WTC11 (cell line): ENCODE data around the gene LDAH. TPM values are rescaled to one million over a fixed set of nuclear protein-coding genes. Genes with fewer than 3 reads are reported as not detected.

Experiments used
- ATAC-seq: fragments of 200-7000 bp; cut with Tn5 transposase; 2 replicates; pipeline ENCODE4 v1.10.0; 2021; ENCODE audit warnings: mild to moderate bottlenecking, moderate library complexity
- CTCF ChIA-PET: fragments of 300-600 bp; sonication (Branson Sonifier 250); formaldehyde crosslinking; loops from one replicate; lab custom pipeline; 2021; ENCODE audit warnings: antibody characterized with exemption; lab: Charles Lee
- POLR2A ChIA-PET: fragments of 350-600 bp; sonication (Branson Sonifier 250); formaldehyde crosslinking; loops from one replicate; lab custom pipeline; 2021; ENCODE audit warnings: antibody characterized with exemption; lab: Charles Lee
- DNase-seq: peaks from one replicate; pipeline ENCODE4 v3.0.0; 2021; ENCODE audit warnings: low spot score
- H3K27ac Mint-ChIP-seq: 2 replicates; pipeline ENCODE4 v1.8.0; 2021; ENCODE audit warnings: mixed read lengths
- H3K27me3 Mint-ChIP-seq: 2 replicates; pipeline ENCODE4 v1.8.0; 2021; ENCODE audit warnings: low read depth, mild to moderate bottlenecking, moderate library complexity, mixed read lengths
- H3K36me3 Mint-ChIP-seq: 2 replicates; pipeline ENCODE4 v1.8.0; 2021; ENCODE audit warnings: mixed read lengths
- H3K4me1 Mint-ChIP-seq: 2 replicates; pipeline ENCODE4 v1.8.0; 2022; ENCODE audit warnings: mixed read lengths
- H3K4me3 Mint-ChIP-seq: 2 replicates; pipeline ENCODE4 v1.8.0; 2021; ENCODE audit warnings: mild to moderate bottlenecking, moderate library complexity, mixed read lengths
- H3K9me3 Mint-ChIP-seq: 2 replicates; pipeline ENCODE4 v1.8.0; 2021; ENCODE audit warnings: mixed read lengths
- ARID4B ChIP-seq: sonication (generic); formaldehyde crosslinking; IDR thresholded peaks from 2 replicates; pipeline ENCODE4 v1.8.0; 2023; ENCODE audit warnings: missing genetic modification reagents, mild to moderate bottlenecking, borderline replicate concordance
- CDX4 ChIP-seq: fragments of 250-450 bp; sonication (Bioruptor Pico); IDR thresholded peaks from 2 replicates; pipeline ENCODE4 v1.9.0; 2021; ENCODE audit warnings: moderate library complexity, mild to moderate bottlenecking, inconsistent platforms, borderline replicate concordance
- CREM ChIP-seq: sonication (generic); formaldehyde crosslinking; IDR thresholded peaks from 2 replicates; pipeline ENCODE4 v1.8.1; 2022; ENCODE audit warnings: mild to moderate bottlenecking, missing genetic modification reagents, moderate library complexity
- E2F1 ChIP-seq: sonication (generic); formaldehyde crosslinking; IDR thresholded peaks from 2 replicates; pipeline ENCODE4 v1.8.0; 2022; ENCODE audit warnings: mild to moderate bottlenecking, missing genetic modification reagents
- FOXK1 ChIP-seq: sonication (generic); formaldehyde crosslinking; IDR thresholded peaks from 2 replicates; pipeline ENCODE4 v1.8.0; 2022; ENCODE audit warnings: mild to moderate bottlenecking, moderate library complexity, missing genetic modification reagents
- IRF1 ChIP-seq: sonication (generic); formaldehyde crosslinking; IDR thresholded peaks from 2 replicates; pipeline ENCODE4 v1.8.0; 2023; ENCODE audit warnings: missing genetic modification reagents
- JAZF1 ChIP-seq: fragments of 250-450 bp; sonication (Bioruptor Pico); IDR thresholded peaks from 2 replicates; pipeline ENCODE4 v1.9.0; 2021; ENCODE audit warnings: moderate library complexity, mild to moderate bottlenecking, inconsistent platforms
- JUN ChIP-seq: sonication (generic); formaldehyde crosslinking; IDR thresholded peaks from 2 replicates; pipeline ENCODE4 v1.8.0; 2023; ENCODE audit warnings: mild to moderate bottlenecking, missing genetic modification reagents
- MYBL2 ChIP-seq: sonication (generic); formaldehyde crosslinking; IDR thresholded peaks from 2 replicates; pipeline ENCODE4 v1.8.1; 2023; ENCODE audit warnings: mild to moderate bottlenecking, moderate library complexity, missing genetic modification reagents
- NFATC4 ChIP-seq: fragments of 250-450 bp; sonication (Bioruptor Pico); IDR thresholded peaks from 2 replicates; pipeline ENCODE4 v1.9.0; 2021; ENCODE audit warnings: mild to moderate bottlenecking
- RELA ChIP-seq: sonication (generic); formaldehyde crosslinking; IDR thresholded peaks from 2 replicates; pipeline ENCODE4 v1.8.1; 2022; ENCODE audit warnings: missing genetic modification reagents, mild to moderate bottlenecking, borderline replicate concordance
- SMAD4 ChIP-seq: sonication (generic); formaldehyde crosslinking; IDR thresholded peaks from 2 replicates; pipeline ENCODE4 v1.8.0; 2022; ENCODE audit warnings: mild to moderate bottlenecking, missing genetic modification reagents
- TEAD1 ChIP-seq: sonication (generic); formaldehyde crosslinking; IDR thresholded peaks from 2 replicates; pipeline ENCODE4 v1.8.0; 2022; ENCODE audit warnings: mild to moderate bottlenecking, missing genetic modification reagents
- TP53 ChIP-seq: sonication (generic); formaldehyde crosslinking; IDR thresholded peaks from 2 replicates; pipeline ENCODE4 v1.8.1; 2023; ENCODE audit warnings: mild to moderate bottlenecking, missing genetic modification reagents
- ZNF138 ChIP-seq: sonication (generic); formaldehyde crosslinking; conservative IDR thresholded peaks from 2 replicates; pipeline ENCODE4 v1.8.1; 2022; ENCODE audit warnings: mild to moderate bottlenecking, moderate library complexity, missing genetic modification reagents
- ZNF416 ChIP-seq: fragments of 250-450 bp; sonication (Bioruptor Pico); IDR thresholded peaks from 2 replicates; pipeline ENCODE4 v1.9.0; 2021; ENCODE audit warnings: mild to moderate bottlenecking, inconsistent platforms
- ZNF512 ChIP-seq: sonication (generic); formaldehyde crosslinking; IDR thresholded peaks from 2 replicates; pipeline ENCODE4 v1.8.1; 2022; ENCODE audit warnings: missing genetic modification reagents, borderline replicate concordance
- total RNA-seq: library from RNA; stranded (reverse); gene quantifications from 3 replicates; pipeline ENCODE4 v1.2.3, GENCODE V29; 2021
- TF ChIP-seq, protein P1 (sequence below): sonication (generic); formaldehyde crosslinking; IDR thresholded peaks from 2 replicates; pipeline ENCODE4 v1.8.1; 2023; ENCODE audit warnings: mild to moderate bottlenecking, moderate library complexity, missing genetic modification reagents
- TF ChIP-seq, protein P2 (sequence below): sonication (generic); formaldehyde crosslinking; IDR thresholded peaks from 2 replicates; pipeline ENCODE4 v1.8.0; 2023; ENCODE audit warnings: mild to moderate bottlenecking, missing genetic modification reagents

The LDAH gene
- total RNA-seq, 1 experiment from 2014 or later, result 20.5 TPM

GRCh38 chr2:20855456-20855855 lies 32.6 kb upstream of the LDAH start:
- POLR2A ChIA-PET, result no interaction called here
- TF ChIP-seq SMAD4 (CRISPR knock-in tag) (no peak), TEAD1 (no peak), MYBL2 (CRISPR knock-in tag) (no peak), FOXK1 (CRISPR knock-in tag) (no peak), CDX4 (CRISPR knock-in tag) (no peak), JAZF1 (no peak), IRF1 (CRISPR knock-in tag) (no peak), TP53 (no peak), ZNF512 (CRISPR knock-in tag) (no peak), RELA (CRISPR knock-in tag) (no peak), NFATC4 (CRISPR knock-in tag) (no peak), E2F1 (CRISPR knock-in tag) (no peak), ZNF138 (CRISPR knock-in tag) (no peak), CREM (no peak), ARID4B (CRISPR knock-in tag) (no peak), ZNF416 (CRISPR knock-in tag) (no peak), JUN (CRISPR knock-in tag) (no peak)
- TF ChIP-seq, protein P1, sequence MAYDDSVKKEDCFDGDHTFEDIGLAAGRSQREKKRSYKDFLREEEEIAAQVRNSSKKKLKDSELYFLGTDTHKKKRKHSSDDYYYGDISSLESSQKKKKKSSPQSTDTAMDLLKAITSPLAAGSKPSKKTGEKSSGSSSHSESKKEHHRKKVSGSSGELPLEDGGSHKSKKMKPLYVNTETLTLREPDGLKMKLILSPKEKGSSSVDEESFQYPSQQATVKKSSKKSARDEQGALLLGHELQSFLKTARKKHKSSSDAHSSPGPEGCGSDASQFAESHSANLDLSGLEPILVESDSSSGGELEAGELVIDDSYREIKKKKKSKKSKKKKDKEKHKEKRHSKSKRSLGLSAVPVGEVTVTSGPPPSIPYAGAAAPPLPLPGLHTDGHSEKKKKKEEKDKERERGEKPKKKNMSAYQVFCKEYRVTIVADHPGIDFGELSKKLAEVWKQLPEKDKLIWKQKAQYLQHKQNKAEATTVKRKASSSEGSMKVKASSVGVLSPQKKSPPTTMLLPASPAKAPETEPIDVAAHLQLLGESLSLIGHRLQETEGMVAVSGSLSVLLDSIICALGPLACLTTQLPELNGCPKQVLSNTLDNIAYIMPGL, result no peak
- TF ChIP-seq, protein P2, sequence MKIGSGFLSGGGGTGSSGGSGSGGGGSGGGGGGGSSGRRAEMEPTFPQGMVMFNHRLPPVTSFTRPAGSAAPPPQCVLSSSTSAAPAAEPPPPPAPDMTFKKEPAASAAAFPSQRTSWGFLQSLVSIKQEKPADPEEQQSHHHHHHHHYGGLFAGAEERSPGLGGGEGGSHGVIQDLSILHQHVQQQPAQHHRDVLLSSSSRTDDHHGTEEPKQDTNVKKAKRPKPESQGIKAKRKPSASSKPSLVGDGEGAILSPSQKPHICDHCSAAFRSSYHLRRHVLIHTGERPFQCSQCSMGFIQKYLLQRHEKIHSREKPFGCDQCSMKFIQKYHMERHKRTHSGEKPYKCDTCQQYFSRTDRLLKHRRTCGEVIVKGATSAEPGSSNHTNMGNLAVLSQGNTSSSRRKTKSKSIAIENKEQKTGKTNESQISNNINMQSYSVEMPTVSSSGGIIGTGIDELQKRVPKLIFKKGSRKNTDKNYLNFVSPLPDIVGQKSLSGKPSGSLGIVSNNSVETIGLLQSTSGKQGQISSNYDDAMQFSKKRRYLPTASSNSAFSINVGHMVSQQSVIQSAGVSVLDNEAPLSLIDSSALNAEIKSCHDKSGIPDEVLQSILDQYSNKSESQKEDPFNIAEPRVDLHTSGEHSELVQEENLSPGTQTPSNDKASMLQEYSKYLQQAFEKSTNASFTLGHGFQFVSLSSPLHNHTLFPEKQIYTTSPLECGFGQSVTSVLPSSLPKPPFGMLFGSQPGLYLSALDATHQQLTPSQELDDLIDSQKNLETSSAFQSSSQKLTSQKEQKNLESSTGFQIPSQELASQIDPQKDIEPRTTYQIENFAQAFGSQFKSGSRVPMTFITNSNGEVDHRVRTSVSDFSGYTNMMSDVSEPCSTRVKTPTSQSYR (CRISPR knock-in tag), result no peak
- TF ChIP-seq, all 79 proteins: peak for 0
- Mint-ChIP-seq H3K36me3 (no peaks in the 10 kb centered on the region), H3K4me1 (no peaks in the 10 kb centered on the region), H3K9me3 (no peaks in the 10 kb centered on the region), H3K4me3 (no peak overlapping the region), H3K27me3 (no peaks in the 10 kb centered on the region; the same call in 1 of the 2 replicates), H3K27ac (no peak overlapping the region)
- DNase-seq, result no peak
- CTCF ChIA-PET, result no interaction called here
- no peak for ATAC-seq
